ENCODE data around the gene SETDB2. TPM values are rescaled to one million over a fixed set of nuclear protein-coding genes. Genes with fewer than 3 reads are reported as not detected.

SETDB2 gene
- total and polyA plus RNA-seq, 2 of the 13 experiments (the other 11 are each of a cell fraction or from before 2014, with no cell fraction given), result 8.1 to 8.7 TPM

- FAIRE-seq (no peak), ATAC-seq (no peak), DNase-seq (ENCODE audit: low spot score) (no peak)
- no TSS peak for BruUV-seq (replicated peaks)
- H3K4me1 ChIP-seq (ENCODE audit: insufficient read depth, low read length), result no peaks in the 10 kb centered on the region
- no peak overlapping the region for H3K27ac ChIP-seq (ENCODE audit: extremely low read length, insufficient read depth, low read length)
- WGBS (ENCODE audit: low lambda C conversion rate), result 92% methylated on average over 3 of the region's 3 CpGs
- POLR2A ChIA-PET, result no interaction called here
- in situ Hi-C loops (cut with HindIII; ENCODE audit: extremely low pct_ligation_motif_present, low pct_unique_long_range_greater_than_20kb), result no loop called here
- H2AFZ ChIP-seq (ENCODE audit: low read length), result no peak overlapping the region
- CTCF ChIA-PET (ENCODE audit: low intra/inter-chr PET ratio, low total read pairs), result no interaction called here
- H3K4me2 ChIP-seq (ENCODE audit: low read depth, low read length), result no peak overlapping the region
- H3K27me3 ChIP-seq (ENCODE audit: control insufficient read depth in 1 of 2, insufficient read depth in 2 of 2, low read length in 2 of 2), result no peaks in the 10 kb centered on the region
- H3K79me2 ChIP-seq (ENCODE audit: insufficient read depth, low read length), result no peaks in the 10 kb centered on the region
- TF ChIP-seq ZHX1 (CRISPR knock-in tag; IDR thresholded peaks at IDR 0.05; ENCODE audit: low read depth) (no peak), HIC2 (CRISPR knock-in tag; IDR thresholded peaks at IDR 0.05; ENCODE audit: low read depth) (no peak), ZSCAN30 (CRISPR knock-in tag; IDR thresholded peaks at IDR 0.05) (no peak)
- H3K9ac ChIP-seq (ENCODE audit: insufficient read depth, low read depth, low read length), result no peak overlapping the region
- H3K9me3 ChIP-seq (ENCODE audit: low read length), result no peaks in the 10 kb centered on the region
- no peaks in the 10 kb centered on the region for H3K36me3 ChIP-seq (replicated peaks in 1 of 2; ENCODE audit: control insufficient read depth in 1 of 2, insufficient read depth in 2 of 2, low read length in 2 of 2)
- H4K20me1 ChIP-seq (ENCODE audit: insufficient read depth, low read length), result no peaks in the 10 kb centered on the region
- intact Hi-C loops (cut with micrococcal nuclease; ENCODE audit: unreplicated experiment), result no loop called here
- no peak overlapping the region for H3K4me3 ChIP-seq (replicated peaks in 1 of 3; ENCODE audit: insufficient read depth in 1 of 3, low read depth in 2 of 3, low read length in 3 of 3)
Measured at GRCh38 chr13:49503951-49504350, 59.9 kb downstream of the SETDB2 start.

GRCh38 chr13:49512578-49512977, 68.5 kb downstream of the SETDB2 start:
- no peaks in the 10 kb centered on the region for H3K27me3 ChIP-seq (ENCODE audit: control insufficient read depth in 1 of 2, insufficient read depth in 2 of 2, low read length in 2 of 2)
- no peaks in the 10 kb centered on the region for H3K9me3 ChIP-seq (ENCODE audit: low read length)
- BruUV-seq (replicated peaks), result no TSS peak
- no peak overlapping the region for H2AFZ ChIP-seq (ENCODE audit: low read length)
- no peak overlapping the region for H3K4me2 ChIP-seq (ENCODE audit: low read depth, low read length)
- POLR2A ChIA-PET, result no interaction called here
- FAIRE-seq (no peak), DNase-seq (ENCODE audit: low spot score) (no peak), ATAC-seq (no peak)
- no peaks in the 10 kb centered on the region for H3K79me2 ChIP-seq (ENCODE audit: insufficient read depth, low read length)
- H3K27ac ChIP-seq (ENCODE audit: extremely low read length, insufficient read depth, low read length), result no peak overlapping the region
- H3K36me3 ChIP-seq (replicated peaks in 1 of 2; ENCODE audit: control insufficient read depth in 1 of 2, insufficient read depth in 2 of 2, low read length in 2 of 2), result peaks cover 2 to 7% of the 10 kb centered on the region in 2 experiments; a peak in 3 of 5 replicates
- CTCF ChIA-PET (ENCODE audit: low intra/inter-chr PET ratio, low total read pairs), result no interaction called here
- H4K20me1 ChIP-seq (ENCODE audit: insufficient read depth, low read length), result no peaks in the 10 kb centered on the region
- WGBS (ENCODE audit: low lambda C conversion rate), result 86% methylated on average over 2 of the region's 2 CpGs
- no peaks in the 10 kb centered on the region for H3K4me1 ChIP-seq (ENCODE audit: insufficient read depth, low read length)
- in situ Hi-C loops (cut with HindIII; ENCODE audit: extremely low pct_ligation_motif_present, low pct_unique_long_range_greater_than_20kb) (no loop called here), intact Hi-C loops (cut with micrococcal nuclease; ENCODE audit: unreplicated experiment) (no loop called here)
- no peak overlapping the region for H3K4me3 ChIP-seq (replicated peaks in 1 of 3; ENCODE audit: insufficient read depth in 1 of 3, low read depth in 2 of 3, low read length in 3 of 3)
- H3K9ac ChIP-seq (ENCODE audit: insufficient read depth, low read depth, low read length), result no peak overlapping the region
- TF ChIP-seq NCOA2 (CRISPR knock-in tag; IDR thresholded peaks at IDR 0.05), result no peak
- no peak for TF ChIP-seq TFDP1 (CRISPR knock-in tag; IDR thresholded peaks at IDR 0.05; ENCODE audit: borderline replicate concordance)
- no peak for TF ChIP-seq EEA1 (CRISPR knock-in tag; IDR thresholded peaks at IDR 0.05; ENCODE audit: borderline replicate concordance)
- no peak for TF ChIP-seq HBP1 (CRISPR knock-in tag; IDR thresholded peaks at IDR 0.05; ENCODE audit: low read depth)
- no peak for TF ChIP-seq ZNF18 (CRISPR knock-in tag; IDR thresholded peaks at IDR 0.05; ENCODE audit: insufficient replicate concordance)
- TF ChIP-seq ZFP41 (CRISPR knock-in tag; IDR thresholded peaks at IDR 0.05; ENCODE audit: borderline replicate concordance), result no peak
